ENCODE measurements around the gene NQO1.

Gene NQO1

DNA sequence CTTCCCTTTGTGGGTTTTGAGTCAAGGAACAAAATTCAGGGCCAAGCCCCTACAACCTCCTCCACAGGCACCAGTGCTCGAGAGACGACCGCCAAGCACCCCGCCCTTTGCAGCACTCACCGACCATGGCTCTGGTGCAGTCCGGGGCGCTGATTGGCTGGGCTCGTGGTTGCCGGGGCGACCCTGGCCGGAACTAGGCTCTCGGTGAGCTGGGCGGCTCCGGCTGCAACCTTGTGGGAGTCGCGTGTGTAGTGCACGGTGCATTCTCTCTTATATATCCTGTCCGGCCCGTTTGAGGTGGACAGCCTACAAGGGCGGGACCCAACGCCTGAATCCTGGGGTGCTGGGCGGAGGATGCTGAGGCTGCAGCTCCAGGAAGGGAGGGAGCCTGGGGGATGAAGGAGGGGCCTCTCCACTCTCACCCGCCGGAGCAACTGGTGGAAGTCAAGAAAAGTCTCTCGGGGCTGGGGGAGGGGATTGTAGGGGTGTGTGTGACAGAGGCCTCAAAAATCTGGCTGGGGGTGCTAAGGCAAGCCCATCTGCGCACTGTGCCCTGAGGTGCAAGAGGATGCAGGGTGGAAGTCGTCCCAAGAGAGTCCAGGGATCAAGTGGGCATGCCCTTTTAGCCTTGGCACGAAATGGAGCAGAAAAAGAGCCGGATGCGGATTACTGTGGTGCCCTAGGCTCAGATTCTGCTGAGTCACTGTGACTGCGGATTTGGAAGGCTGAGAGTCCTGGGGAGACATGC, at the start of gene NQO1:
Gene NQO1, minus strand, starts transcription at position 248 of the 748 bp plus-strand sequence. Its CDS starts 121 bp downstream, at position 127.
- DNase-seq: peak; percentile 98

GRCh38 chr16:69775563-69775962, 49.2 kb upstream of the NQO1 start:
- no peak for DNase-seq

- DNase-seq: no peak
Observed at GRCh38 chr16:69773260-69773947, 47.0 kb upstream of the NQO1 start.

DNA sequence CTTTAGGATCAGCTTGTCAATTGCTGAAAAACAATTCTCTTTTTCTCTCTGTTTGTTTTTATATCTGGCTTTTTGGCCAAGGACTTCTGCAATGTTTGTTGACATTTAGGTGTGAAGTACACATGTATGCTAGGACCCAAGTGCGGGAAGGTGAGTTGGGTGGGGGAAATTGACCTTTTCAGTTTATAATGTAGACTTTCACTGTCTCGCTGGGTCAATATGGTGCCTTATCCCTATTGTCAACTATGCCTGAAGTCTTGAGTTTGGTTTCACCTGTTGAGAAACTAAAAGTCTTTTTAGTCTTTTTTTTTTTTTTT, 45.2 kb upstream of the NQO1 start:
- no peak for DNase-seq

GRCh38 chr16:69769404-69769803, 43.0 kb upstream of the NQO1 start:
- no peak for DNase-seq

DNA sequence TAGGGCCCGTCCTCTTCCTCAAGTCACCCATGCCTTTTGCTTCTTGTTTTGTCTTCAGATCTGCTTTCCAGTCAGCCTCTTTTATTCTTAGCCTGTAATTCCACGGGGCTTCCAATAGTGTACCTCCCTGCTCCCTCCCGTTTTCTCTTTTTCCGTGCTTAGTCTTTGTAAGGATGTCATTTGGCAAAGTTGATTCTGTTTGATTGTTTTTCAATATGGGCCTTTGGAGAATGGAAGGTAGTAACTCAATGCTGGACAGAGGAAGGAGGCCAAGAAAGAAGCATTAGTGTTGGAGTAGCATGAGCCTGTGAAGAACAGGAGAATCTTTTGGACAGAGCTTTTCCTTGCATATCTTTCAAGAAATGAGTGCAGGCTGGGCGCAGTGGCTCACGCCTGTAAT, 42.3 kb upstream of the NQO1 start:
- DNase-seq: no peak

- DNase-seq: no peak
Observed at GRCh38 chr16:69767459-69768229, 41.3 kb upstream of the NQO1 start.

GRCh38 chr16:69763599-69763942, 37.2 kb upstream of the NQO1 start:
- DNase-seq: no peak

GRCh38 chr16:69762814-69763598, 36.6 kb upstream of the NQO1 start:
- peak; percentile 46 for DNase-seq

DNA sequence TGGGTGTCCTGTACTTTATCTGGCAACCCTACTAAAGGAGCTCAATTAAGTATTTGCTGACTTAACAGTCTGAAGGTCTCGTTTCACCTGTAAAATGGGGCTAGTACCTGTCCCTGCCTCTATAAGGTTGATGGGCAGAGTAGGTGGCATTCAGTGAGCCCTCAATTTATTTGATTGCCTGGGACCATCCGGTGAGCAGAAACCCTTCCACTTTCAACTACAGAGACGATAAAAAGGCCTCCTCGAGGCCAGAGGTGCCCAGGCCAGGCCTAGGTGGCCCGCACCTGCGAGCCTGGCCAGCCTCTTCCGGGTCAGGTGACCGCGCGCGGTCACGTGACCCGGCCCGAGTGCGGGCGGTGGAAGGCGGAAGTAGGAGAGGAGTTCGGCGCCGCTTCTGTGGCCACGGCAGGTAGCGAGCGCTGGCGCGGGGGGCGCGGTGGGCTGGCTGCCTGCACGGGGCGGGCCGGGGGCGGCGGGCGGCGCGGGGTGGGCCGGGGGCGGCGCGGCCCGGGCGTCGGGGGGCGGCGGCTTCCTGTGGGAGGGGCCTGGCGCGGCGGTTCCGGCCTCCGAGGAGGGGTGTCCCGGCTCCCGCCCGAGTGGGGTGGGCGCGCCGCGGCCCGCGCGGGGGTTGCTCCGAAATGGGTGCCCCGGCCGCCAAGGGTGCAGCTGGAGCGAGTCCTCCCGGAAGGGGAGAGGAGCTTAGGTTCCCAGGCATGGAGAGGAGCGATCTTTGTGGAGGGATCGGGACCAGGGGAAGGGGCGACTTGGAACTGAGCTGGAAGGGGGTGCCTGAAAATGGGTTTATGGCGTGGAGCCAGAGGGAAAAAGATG, 35.8 kb upstream of the NQO1 start, which contains the start of gene WWP2:
Gene WWP2, plus strand, starts transcription at position 350 of the 831 bp plus-strand sequence. CDS start 24,679 bp downstream, outside the sequence.
- DNase-seq: peak; percentile 97

GRCh38 chr16:69757375-69757774, 31.0 kb upstream of the NQO1 start:
- DNase-seq: peak; percentile 20

- peak; percentile 56 for DNase-seq
Observed at GRCh38 chr16:69756705-69757104, 30.3 kb upstream of the NQO1 start.

DNA sequence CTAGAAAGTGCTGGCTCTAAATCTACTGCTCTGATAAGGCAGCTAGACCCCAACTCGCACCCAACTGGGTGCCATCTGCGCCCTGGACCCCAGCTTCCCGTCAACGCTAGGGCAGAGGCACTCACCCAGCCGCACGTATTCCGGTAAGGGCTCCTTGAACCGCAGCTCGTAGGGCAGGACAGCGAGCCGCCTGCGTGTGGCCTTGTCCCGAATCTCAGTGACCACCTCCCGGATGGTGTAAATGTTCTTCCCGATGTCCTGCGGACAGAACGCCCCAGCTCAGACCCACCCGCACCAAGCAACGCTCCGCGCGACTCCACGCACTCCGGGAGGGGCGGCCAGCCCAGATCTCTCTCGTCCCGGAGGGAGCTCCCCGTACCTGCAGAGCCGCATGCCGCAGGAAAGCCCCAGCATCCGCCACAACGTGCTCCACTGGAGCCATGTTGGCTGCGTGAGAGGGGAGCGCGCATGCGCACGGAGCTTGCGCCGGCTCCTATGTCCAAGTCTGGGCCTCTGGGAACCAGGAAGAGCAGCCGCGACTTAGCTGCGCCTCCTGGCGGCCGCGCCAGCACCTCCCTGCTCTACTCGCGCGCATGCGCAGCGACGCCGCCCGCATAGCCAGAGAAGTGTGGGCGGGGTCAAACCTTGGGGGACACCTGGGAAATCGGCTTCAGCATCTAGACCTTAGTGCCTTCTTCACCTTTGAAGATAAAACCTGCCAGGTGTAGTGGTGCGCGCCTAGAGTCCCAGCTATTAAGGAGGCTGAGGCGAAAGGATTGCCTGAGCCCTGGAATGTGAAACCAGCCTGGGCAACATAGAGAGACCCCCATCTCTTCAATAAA, 28.3 kb upstream of the NQO1 start, which contains the start of gene NOB1:
Gene NOB1, minus strand, starts transcription at position 458 of the 842 bp plus-strand sequence. Its CDS starts 16 bp downstream, at position 442.
- peak; percentile 99 for DNase-seq

- no peak for DNase-seq
Observed at GRCh38 chr16:69754143-69754468, 27.7 kb upstream of the NQO1 start.

- no peak for DNase-seq
Observed at GRCh38 chr16:69748694-69749345, 22.5 kb upstream of the NQO1 start.

GRCh38 chr16:69747115-69747514, 20.8 kb upstream of the NQO1 start:
- no peak for DNase-seq

DNA sequence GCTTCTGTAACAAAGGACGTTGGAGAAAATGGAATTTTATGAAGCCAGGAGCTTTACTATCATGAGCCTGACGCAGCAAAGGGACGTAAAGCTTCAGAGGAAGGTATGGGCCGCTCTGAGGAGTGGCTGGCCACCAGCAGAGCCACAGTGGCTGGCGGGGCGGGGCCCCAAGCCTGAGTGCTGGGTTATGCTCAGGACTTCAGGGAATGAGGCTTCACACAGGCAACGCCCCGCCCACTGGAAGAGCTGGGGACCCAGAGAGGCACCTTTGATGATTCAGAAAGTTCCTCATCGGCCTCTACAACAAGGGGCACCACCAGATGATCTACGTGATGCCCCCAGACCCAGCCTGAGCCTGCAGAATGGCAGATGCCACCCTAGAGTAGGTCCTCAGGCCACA, 19.6 kb upstream of the NQO1 start:
- no peak for DNase-seq

- no peak for DNase-seq
Observed at GRCh38 chr16:69745232-69745612, 18.9 kb upstream of the NQO1 start.

DNA sequence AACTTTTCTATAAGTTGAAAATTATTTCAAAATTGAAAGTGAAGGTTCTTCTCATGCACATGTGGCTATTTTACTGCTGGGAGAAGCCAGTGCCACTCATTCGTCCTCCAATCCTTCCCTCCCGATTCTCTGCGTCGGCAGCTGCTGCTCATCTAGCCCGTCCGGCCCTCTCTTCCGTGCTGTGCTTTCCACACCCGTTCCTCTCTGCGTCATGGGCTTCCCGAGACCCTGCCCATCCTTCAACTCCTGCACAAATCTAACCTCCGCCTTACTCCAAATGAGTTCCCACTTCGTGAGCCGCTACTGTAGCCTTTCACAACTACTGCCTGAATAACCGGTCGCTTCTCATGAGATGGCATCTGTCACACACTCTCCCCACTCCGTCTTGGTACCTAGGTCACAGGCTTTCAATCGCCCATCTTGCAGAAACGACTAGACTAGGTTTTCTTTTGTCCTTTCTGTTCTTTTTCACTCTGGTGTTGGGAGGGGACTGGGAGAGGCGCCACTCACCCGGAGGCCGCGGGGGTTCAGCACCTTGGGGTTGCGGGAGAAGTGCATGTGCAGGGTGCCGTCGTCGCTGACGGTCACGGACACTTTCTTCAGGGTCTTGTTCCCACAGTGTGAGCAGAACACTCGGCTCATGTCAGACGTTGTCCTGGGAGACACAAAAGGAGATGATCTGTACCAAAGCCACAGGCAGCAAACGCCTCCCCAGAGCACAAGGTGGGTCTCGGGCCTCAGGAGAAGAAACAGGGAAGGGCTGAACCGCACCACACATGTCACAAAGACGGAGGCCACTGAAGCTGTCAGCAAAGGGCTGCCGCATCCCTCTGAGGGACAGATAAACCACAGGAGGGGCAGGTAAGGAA, 18.2 kb upstream of the NQO1 start:
- no peak for DNase-seq

All from RPMI8226 (cell line).